D721Med (cell line): ENCODE data around the gene ATP11B.

ENCODE experiments used
- DNase-seq: peaks from one replicate; pipeline ENCODE4 v3.0.0; 2011; ENCODE audit warnings: low spot score; ENCODE audit not compliant: insufficient read length
- FAIRE-seq: peaks from 2 replicates; lab custom pipeline; 2011; peaks lifted over from hg19 to GRCh38; lab: Jason Lieb, UNC
- CTCF ChIP-seq: IDR thresholded peaks from 2 replicates; pipeline ENCODE4 v1.5.1; 2012; ENCODE audit warnings: mild to moderate bottlenecking, control low read depth; ENCODE audit not compliant: insufficient read depth; ENCODE audit errors: missing control alignments

Gene ATP11B

DNA sequence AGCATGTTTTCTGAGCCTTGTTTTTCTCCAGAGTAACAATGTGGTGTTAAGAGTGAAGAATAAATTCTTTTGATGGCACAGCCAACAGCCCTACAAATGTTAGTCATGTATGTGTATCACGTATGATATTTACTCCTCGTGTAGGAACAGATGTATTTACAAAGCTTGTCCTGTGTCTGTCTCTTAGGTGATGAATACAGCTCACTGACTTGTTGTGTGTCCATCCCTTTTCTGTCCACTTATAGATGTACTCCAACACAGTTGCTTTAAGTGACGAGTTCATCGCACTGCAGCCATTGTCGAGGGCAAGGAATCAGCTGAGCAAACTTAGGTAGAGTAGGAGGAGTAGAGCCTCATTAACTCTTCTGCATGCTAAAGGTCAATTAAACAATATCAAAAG lies 108.9 kb downstream of the ATP11B start:
- FAIRE-seq, result no peak
- DNase-seq, result no peak
- no peak for TF ChIP-seq CTCF

DNA sequence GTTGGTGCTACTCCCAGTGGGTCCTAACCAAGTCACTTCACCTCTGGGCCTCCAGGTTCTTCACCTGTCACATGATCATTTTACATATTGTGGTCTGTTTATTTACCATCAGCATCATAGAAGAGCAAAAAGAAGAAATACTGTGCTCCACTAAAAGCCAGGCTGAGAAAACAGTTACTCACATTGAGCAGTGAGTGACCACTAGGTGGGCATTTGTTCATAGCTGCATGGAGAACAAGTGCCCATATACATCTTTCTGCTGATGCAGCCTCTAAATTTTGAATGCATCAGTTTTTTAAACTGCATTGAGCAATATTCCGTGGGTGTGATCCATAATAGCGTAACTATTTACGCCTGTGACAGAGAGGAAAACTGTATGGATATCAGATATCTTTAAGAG lies 110.9 kb downstream of the ATP11B start:
- no peak for TF ChIP-seq CTCF
- no peak for DNase-seq
- no peak for FAIRE-seq

GRCh38 chr3:182905623-182906022 lies 112.3 kb downstream of the ATP11B start:
- DNase-seq (no peak), FAIRE-seq (no peak)
- TF ChIP-seq CTCF, result no peak

DNA sequence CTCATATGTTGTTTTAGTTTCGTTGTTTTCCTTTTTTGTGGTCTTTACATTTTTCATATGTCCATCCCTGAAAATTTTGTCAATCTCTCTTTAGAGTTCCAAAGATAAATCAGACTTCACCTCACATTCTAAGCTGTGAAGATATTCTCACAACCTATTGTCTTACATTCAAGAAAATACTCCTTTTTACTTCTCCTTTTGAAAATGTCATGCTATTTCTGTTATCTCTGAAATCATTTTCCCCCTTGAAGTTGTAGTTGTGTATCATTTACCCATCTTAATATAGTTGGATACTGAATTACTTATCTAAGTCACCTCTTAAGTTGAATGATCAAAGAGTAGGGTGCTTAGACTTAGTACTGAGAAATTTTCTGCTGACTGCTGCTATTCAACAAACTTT lies 112.7 kb downstream of the ATP11B start:
- peak; percentile 11 for FAIRE-seq
- TF ChIP-seq CTCF, result no peak

GRCh38 chr3:182908471-182908870 lies 115.2 kb downstream of the ATP11B start:
- DNase-seq (no peak), FAIRE-seq (no peak)
- no peak for TF ChIP-seq CTCF

More for the DNA sequence above, 112.7 kb downstream of the ATP11B start:
- DNase-seq, result no peak

DNA sequence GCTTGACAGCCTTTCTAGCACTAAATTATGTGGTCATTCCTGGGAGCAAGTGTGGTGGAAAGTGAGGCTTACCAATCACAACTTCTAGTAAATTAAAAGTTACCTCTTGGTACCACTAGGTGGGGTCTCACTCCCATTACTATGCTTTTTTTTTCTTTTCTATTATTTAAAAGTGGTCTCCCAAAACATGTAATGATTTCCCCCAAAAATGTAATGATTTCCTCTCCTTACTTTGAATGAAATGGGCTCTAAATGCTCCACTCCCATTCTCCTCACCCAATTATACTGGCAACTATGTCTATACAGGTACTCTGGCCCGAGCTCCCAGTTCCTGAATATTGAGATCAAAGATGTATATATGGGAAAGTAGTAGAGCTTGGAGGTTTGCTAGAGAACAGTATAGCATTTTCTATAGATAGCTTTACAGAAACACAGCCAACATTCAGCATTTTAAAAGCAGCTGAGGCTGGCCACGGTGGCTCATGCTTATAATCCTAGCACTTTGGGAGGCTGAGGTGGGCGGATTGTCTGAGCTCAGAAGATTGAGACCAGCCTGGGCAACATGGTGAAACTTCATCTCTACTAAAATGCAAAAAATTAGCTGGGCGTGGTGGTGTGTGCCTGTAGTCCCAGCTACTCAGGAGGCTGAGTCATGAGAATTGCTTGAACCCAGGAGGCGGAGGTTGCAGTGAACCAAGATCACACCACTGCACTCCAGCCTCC lies 116.2 kb downstream of the ATP11B start:
- TF ChIP-seq CTCF, result peak; percentile 42
- no peak for FAIRE-seq
- DNase-seq, result no peak
